DOHH2 (cell line): ENCODE data around the gene GDE1.

Source experiments
- H3F3A ChIP-seq: fragments of 200-600 bp; sonication (generic), shearing (Covaris generic); 2 replicates; pipeline ENCODE4 v1.6.0; 2016; ENCODE audit warnings: antibody characterized with exemption, mild to moderate bottlenecking; ENCODE audit not compliant: control insufficient read depth, insufficient read depth
- H3K27ac ChIP-seq: fragments of 200-600 bp; sonication (generic); 2 replicates; pipeline ENCODE4 v1.5.1; 2014; ENCODE audit warnings: low read depth, mild to moderate bottlenecking, low read length, moderate library complexity
- H3K27me3 ChIP-seq: fragments of 200-600 bp; sonication (generic); 2 replicates; pipeline ENCODE4 v1.6.1; 2014; ENCODE audit warnings: mild to moderate bottlenecking, low read length, mixed read lengths; ENCODE audit not compliant: control insufficient read depth
- H3K36me3 ChIP-seq: fragments of 200-600 bp; sonication (generic); 2 replicates; pipeline ENCODE4 v1.6.1; 2014; ENCODE audit warnings: mild to moderate bottlenecking, low read length, moderate library complexity, mixed read lengths; ENCODE audit not compliant: control insufficient read depth
- H3K4me1 ChIP-seq: fragments of 200-600 bp; sonication (generic); 2 replicates; pipeline ENCODE4 v1.6.1; 2014; ENCODE audit warnings: mild to moderate bottlenecking, low read length, mixed read lengths; ENCODE audit not compliant: control insufficient read depth
- H3K4me2 ChIP-seq: fragments of 200-600 bp; sonication (generic); 2 replicates; pipeline ENCODE4 v1.6.0; 2014; ENCODE audit warnings: mild to moderate bottlenecking, low read length, moderate library complexity
- H3K4me3 ChIP-seq: fragments of 200-600 bp; sonication (generic); 2 replicates; pipeline ENCODE4 v1.5.1; 2014; ENCODE audit warnings: mild to moderate bottlenecking, low read length, mixed read lengths
- H3K79me2 ChIP-seq: fragments of 200-600 bp; sonication (generic); 2 replicates; pipeline ENCODE4 v1.6.1; 2014; ENCODE audit warnings: mild to moderate bottlenecking, low read length, mixed read lengths; ENCODE audit not compliant: control insufficient read depth
- H3K9me2 ChIP-seq: fragments of 200-600 bp; sonication (generic); replicated peaks from 2 replicates; pipeline ENCODE4 v1.6.1; 2014; ENCODE audit warnings: mild to moderate bottlenecking, low read length, mixed read lengths; ENCODE audit not compliant: control insufficient read depth
- H3K9me3 ChIP-seq: fragments of 200-600 bp; sonication (generic); 2 replicates; pipeline ENCODE4 v1.6.1; 2014; ENCODE audit warnings: antibody characterized with exemption, low read length, mixed read lengths; ENCODE audit not compliant: control insufficient read depth, insufficient read depth
- H4K20me1 ChIP-seq: fragments of 200-600 bp; sonication (generic); 2 replicates; pipeline ENCODE4 v1.6.0; 2014; ENCODE audit warnings: low read depth, mild to moderate bottlenecking, antibody characterized with exemption, low read length, moderate library complexity; ENCODE audit not compliant: control insufficient read depth, insufficient read depth
- EZH2phosphoT487 ChIP-seq: fragments of 200-600 bp; sonication (generic); IDR thresholded peaks from 2 replicates; pipeline ENCODE4 v1.6.1; 2017; ENCODE audit warnings: borderline replicate concordance, mild to moderate bottlenecking, antibody characterized with exemption, low read length, moderate library complexity, mixed read lengths
- TF ChIP-seq, protein P1 (sequence below): fragments of 200-600 bp; sonication (generic); IDR thresholded peaks from one replicate; pipeline ENCODE4 v1.5.1; 2014; ENCODE audit warnings: antibody characterized with exemption, mild to moderate bottlenecking, low read depth, low read length; ENCODE audit not compliant: poor library complexity, severe bottlenecking

Gene GDE1

DNA sequence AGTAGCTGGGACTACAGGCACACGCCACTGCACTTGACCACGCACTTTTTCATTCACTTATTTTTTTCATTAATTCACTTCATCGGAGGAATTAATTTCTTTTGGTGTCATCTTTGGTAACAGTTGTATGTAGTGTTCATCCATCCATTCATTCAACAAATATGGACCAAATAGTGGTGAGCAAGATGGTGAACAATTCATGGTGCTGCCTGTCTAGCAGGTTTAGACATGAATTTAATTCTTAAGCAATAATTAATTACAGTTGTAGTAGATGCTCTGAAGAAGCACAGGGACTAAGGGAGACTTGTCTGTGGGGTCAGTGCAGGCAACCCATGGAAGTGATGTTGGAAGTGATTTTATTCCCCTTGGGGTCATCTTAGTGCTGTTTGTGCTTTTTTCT lies 22.4 kb downstream of the GDE1 start:
- Histone ChIP-seq H3K27ac (no peak overlapping the region), H3K27me3 (no peaks in the 10 kb centered on the region), H3F3A (no peaks in the 10 kb centered on the region), H3K4me1 (no peaks in the 10 kb centered on the region), H3K4me3 (no peak overlapping the region), H3K4me2 (no peak overlapping the region), H3K79me2 (no peaks in the 10 kb centered on the region), H3K9me3 (no peaks in the 10 kb centered on the region), H4K20me1 (no peaks in the 10 kb centered on the region), H3K36me3 (peaks cover 39% of the 10 kb centered on the region), H3K9me2 (no peaks in the 10 kb centered on the region)
- TF ChIP-seq, protein P1, sequence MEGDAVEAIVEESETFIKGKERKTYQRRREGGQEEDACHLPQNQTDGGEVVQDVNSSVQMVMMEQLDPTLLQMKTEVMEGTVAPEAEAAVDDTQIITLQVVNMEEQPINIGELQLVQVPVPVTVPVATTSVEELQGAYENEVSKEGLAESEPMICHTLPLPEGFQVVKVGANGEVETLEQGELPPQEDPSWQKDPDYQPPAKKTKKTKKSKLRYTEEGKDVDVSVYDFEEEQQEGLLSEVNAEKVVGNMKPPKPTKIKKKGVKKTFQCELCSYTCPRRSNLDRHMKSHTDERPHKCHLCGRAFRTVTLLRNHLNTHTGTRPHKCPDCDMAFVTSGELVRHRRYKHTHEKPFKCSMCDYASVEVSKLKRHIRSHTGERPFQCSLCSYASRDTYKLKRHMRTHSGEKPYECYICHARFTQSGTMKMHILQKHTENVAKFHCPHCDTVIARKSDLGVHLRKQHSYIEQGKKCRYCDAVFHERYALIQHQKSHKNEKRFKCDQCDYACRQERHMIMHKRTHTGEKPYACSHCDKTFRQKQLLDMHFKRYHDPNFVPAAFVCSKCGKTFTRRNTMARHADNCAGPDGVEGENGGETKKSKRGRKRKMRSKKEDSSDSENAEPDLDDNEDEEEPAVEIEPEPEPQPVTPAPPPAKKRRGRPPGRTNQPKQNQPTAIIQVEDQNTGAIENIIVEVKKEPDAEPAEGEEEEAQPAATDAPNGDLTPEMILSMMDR, result no peak
- no peak for TF ChIP-seq EZH2phosphoT487

DNA sequence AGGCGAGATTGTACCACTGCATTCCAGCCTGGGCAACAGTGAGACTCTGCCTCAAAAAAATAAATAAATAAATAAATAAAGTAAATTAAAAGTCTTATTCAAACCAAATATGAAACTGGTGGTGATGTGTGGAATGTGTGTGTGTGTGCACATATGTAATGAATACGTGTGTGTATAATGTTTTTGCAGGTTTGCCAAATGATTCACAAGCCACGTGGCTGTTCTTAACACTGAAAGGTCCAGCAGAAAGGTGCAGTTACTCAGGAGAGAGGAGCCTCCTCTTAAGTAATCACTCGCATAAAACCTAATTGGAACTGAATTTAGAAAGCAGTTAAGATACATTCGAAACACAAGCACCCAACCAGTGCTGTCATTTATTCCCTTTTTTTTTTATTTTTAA lies 22.9 kb downstream of the GDE1 start:
- no peaks in the 10 kb centered on the region for H4K20me1 ChIP-seq
- no peaks in the 10 kb centered on the region for H3K9me2 ChIP-seq
- peaks cover 3% of the 10 kb centered on the region for H3K4me1 ChIP-seq
- no peak overlapping the region for H3K4me3 ChIP-seq
- peaks cover 34% of the 10 kb centered on the region for H3K36me3 ChIP-seq
- H3K9me3 ChIP-seq, result no peaks in the 10 kb centered on the region
- H3F3A ChIP-seq, result no peaks in the 10 kb centered on the region
- H3K27me3 ChIP-seq, result no peaks in the 10 kb centered on the region
- no peaks in the 10 kb centered on the region for H3K79me2 ChIP-seq
- no peak overlapping the region for H3K4me2 ChIP-seq
- TF ChIP-seq, protein P1, result no peak
- TF ChIP-seq EZH2phosphoT487, result no peak
- no peak overlapping the region for H3K27ac ChIP-seq

DNA sequence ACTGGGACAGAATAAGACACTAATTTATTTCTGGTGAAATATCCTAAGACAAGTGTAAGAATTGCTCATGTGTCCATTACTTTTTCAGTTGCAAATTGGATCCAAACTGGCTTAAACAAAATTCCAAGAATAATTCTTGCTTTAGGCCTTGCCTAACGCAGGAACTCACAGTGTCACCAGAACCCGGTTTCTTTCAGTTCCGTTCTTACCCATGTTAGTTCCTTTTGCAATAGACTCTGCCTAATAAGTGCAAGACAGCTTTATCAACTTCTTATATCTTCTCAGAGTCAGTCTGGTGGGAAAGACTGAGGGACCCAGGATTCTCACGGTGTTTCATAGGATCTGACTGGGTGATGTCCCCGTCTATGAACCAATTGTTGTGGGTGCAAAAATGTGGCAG lies 24.7 kb downstream of the GDE1 start:
- peaks cover 10% of the 10 kb centered on the region for H3K4me1 ChIP-seq
- no peaks in the 10 kb centered on the region for H3F3A ChIP-seq
- no peaks in the 10 kb centered on the region for H4K20me1 ChIP-seq
- no peak for TF ChIP-seq EZH2phosphoT487
- TF ChIP-seq, protein P1, result no peak
- no peaks in the 10 kb centered on the region for H3K27me3 ChIP-seq
- no peaks in the 10 kb centered on the region for H3K9me2 ChIP-seq
- H3K36me3 ChIP-seq, result peaks cover 18% of the 10 kb centered on the region
- H3K4me2 ChIP-seq, result no peak overlapping the region
- no peaks in the 10 kb centered on the region for H3K79me2 ChIP-seq
- no peak overlapping the region for H3K4me3 ChIP-seq
- no peaks in the 10 kb centered on the region for H3K9me3 ChIP-seq
- H3K27ac ChIP-seq, result no peak overlapping the region

DNA sequence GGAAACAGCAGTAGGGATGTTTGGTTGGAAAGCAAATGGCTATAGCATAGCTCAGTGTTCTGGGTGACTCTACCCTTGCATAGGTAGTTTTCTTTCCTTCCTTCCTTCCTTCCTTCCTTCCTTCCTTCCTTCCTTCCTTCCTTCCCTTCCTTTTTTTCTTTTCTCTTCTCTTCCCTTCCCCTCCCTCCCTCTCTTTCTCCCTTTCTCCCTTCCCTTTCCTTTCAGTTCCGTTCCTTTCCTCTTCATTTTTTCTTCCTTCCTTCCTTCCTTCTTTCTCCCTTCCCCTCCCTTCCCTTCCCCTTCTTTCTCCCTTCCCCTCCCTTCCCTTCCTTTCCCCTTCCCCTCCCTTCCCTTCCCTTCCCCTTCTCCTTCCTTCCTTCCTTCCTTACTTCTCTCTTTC lies 31.3 kb downstream of the GDE1 start:
- TF ChIP-seq EZH2phosphoT487, result no peak
- TF ChIP-seq, protein P1, result no peak
- no peaks in the 10 kb centered on the region for H3K9me3 ChIP-seq
- no peaks in the 10 kb centered on the region for H3K9me2 ChIP-seq
- H3K4me1 ChIP-seq, result peaks cover 10% of the 10 kb centered on the region
- no peak overlapping the region for H3K4me3 ChIP-seq
- no peaks in the 10 kb centered on the region for H3K36me3 ChIP-seq
- H3K79me2 ChIP-seq, result no peaks in the 10 kb centered on the region
- no peak overlapping the region for H3K4me2 ChIP-seq
- H3K27ac ChIP-seq, result no peak overlapping the region
- no peaks in the 10 kb centered on the region for H4K20me1 ChIP-seq
- H3F3A ChIP-seq, result no peaks in the 10 kb centered on the region
- no peaks in the 10 kb centered on the region for H3K27me3 ChIP-seq
